ENCODE measurements around the gene TNS4.
A peak's percentile ranks its signal among the peaks of the same experiment; 100 is the strongest.

Gene TNS4

DNA sequence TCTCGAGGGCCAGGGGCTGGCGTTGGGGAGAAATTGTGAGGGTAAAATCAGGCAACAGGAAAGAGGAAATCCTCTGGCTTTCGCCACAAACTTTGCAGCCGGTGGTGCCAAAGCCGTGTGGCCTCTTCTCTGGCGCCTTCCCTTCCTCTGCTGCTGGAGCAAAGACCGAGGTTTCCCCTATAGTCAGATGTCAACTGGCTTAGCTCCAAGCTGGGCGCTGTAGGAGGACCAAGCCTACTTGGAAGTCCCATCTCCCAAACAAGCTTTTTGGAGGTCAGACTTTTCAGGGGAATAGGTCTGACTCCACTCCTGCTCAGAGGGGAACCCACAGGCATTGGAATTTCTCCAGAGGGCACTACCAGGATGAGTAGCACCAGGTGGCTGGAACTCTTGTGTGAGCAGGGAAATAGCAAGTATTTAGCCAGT lies 53.2 kb downstream of the TNS4 start:
- no peak overlapping the region for H3K4me3 ChIP-seq (IDR thresholded peaks at IDR 0.05; ENCODE audit: insufficient read depth, low read depth, low read length)

DNA sequence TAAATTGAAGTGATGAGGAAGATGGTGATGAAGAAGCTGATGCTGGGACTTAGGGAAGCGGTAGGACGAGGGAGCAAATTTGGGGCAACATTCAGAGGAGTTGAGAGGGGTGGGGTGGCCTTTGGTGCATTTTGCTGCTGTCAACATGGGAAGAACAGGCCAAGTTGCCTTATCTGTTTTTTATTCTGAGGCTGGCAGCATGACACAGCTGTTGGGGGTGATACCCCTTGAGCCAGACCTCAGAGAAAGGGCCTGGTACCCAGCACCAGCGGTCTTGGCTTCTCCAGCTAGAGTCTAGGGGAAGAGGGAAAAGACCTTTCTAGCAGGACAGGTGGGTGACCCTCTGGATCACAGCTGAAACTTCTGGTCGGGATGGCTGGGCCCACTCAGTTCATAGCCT lies 53.6 kb downstream of the TNS4 start:
- no peak overlapping the region for H3K4me2 ChIP-seq
- no peak overlapping the region for H3K27ac ChIP-seq
- H3K36me3 ChIP-seq (ENCODE audit: insufficient read depth), result no peaks in the 10 kb centered on the region
- H3K9ac ChIP-seq, result no peak overlapping the region
- no peak overlapping the region for H2AFZ ChIP-seq (ENCODE audit: low read depth)
- H4K20me1 ChIP-seq (ENCODE audit: insufficient read depth), result no peaks in the 10 kb centered on the region
- peaks cover 69% of the 10 kb centered on the region for H3K27me3 ChIP-seq (ENCODE audit: insufficient read depth, low read depth)
- peaks cover 33% of the 10 kb centered on the region for H3K4me1 ChIP-seq (ENCODE audit: low read depth, poor library complexity, severe bottlenecking)
- TF ChIP-seq, protein P1, sequence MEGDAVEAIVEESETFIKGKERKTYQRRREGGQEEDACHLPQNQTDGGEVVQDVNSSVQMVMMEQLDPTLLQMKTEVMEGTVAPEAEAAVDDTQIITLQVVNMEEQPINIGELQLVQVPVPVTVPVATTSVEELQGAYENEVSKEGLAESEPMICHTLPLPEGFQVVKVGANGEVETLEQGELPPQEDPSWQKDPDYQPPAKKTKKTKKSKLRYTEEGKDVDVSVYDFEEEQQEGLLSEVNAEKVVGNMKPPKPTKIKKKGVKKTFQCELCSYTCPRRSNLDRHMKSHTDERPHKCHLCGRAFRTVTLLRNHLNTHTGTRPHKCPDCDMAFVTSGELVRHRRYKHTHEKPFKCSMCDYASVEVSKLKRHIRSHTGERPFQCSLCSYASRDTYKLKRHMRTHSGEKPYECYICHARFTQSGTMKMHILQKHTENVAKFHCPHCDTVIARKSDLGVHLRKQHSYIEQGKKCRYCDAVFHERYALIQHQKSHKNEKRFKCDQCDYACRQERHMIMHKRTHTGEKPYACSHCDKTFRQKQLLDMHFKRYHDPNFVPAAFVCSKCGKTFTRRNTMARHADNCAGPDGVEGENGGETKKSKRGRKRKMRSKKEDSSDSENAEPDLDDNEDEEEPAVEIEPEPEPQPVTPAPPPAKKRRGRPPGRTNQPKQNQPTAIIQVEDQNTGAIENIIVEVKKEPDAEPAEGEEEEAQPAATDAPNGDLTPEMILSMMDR (conservative IDR thresholded peaks at IDR 0.05; ENCODE audit: low read depth, low read length), result no peak
- no peaks in the 10 kb centered on the region for H3K79me2 ChIP-seq (ENCODE audit: insufficient read depth, low read depth)
- H3K4me3 ChIP-seq (IDR thresholded peaks at IDR 0.05; ENCODE audit: insufficient read depth, low read depth, low read length), result no peak overlapping the region

More for the DNA sequence above, 53.2 kb downstream of the TNS4 start:
- Histone ChIP-seq H4K20me1 (ENCODE audit: insufficient read depth) (no peaks in the 10 kb centered on the region), H3K4me1 (ENCODE audit: low read depth, poor library complexity, severe bottlenecking) (peaks cover 29% of the 10 kb centered on the region), H3K79me2 (ENCODE audit: insufficient read depth, low read depth) (no peaks in the 10 kb centered on the region), H3K27ac (no peak overlapping the region), H3K27me3 (ENCODE audit: insufficient read depth, low read depth) (peaks cover 69% of the 10 kb centered on the region), H3K9ac (no peak overlapping the region), H2AFZ (ENCODE audit: low read depth) (no peak overlapping the region), H3K4me2 (no peak overlapping the region), H3K36me3 (ENCODE audit: insufficient read depth) (no peaks in the 10 kb centered on the region)
- TF ChIP-seq, protein P1 (conservative IDR thresholded peaks at IDR 0.05; ENCODE audit: low read depth, low read length), result no peak

DNA sequence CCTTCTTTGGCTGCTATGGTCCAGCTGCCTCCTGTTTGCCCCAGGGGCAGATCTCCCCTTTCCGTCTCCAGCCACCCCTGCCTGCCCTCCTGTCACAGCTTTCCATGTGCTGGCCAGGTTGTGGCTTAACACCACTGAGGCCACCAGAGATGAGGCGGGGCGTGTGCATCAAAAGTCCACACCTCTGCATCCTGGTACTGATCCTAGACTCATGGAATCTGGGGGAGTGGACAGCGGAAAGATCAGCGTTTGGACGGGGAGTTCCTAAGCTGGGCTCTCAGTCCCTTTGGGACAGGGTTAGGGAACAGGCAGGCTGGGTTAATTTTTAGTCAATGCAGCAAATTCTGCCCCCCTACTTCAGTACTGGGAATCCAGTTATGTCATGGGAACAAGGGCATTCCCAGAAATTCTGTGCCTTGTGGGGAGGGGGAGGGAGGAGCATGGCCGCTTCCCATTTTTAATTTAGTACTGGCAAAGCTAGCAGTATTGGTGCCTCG lies 54.2 kb downstream of the TNS4 start:
- H3K27me3 ChIP-seq (ENCODE audit: insufficient read depth, low read depth), result peaks cover 71% of the 10 kb centered on the region
- TF ChIP-seq, protein P1 (conservative IDR thresholded peaks at IDR 0.05; ENCODE audit: low read depth, low read length), result no peak
- no peaks in the 10 kb centered on the region for H3K36me3 ChIP-seq (ENCODE audit: insufficient read depth)
- peaks cover 38% of the 10 kb centered on the region for H3K4me1 ChIP-seq (ENCODE audit: low read depth, poor library complexity, severe bottlenecking)
- no peaks in the 10 kb centered on the region for H3K79me2 ChIP-seq (ENCODE audit: insufficient read depth, low read depth)
- no peaks in the 10 kb centered on the region for H4K20me1 ChIP-seq (ENCODE audit: insufficient read depth)
- no peak overlapping the region for H3K4me2 ChIP-seq
- H3K9ac ChIP-seq, result no peak overlapping the region
- no peak overlapping the region for H2AFZ ChIP-seq (ENCODE audit: low read depth)
- H3K4me3 ChIP-seq (IDR thresholded peaks at IDR 0.05; ENCODE audit: insufficient read depth, low read depth, low read length), result no peak overlapping the region
- H3K27ac ChIP-seq, result no peak overlapping the region

DNA sequence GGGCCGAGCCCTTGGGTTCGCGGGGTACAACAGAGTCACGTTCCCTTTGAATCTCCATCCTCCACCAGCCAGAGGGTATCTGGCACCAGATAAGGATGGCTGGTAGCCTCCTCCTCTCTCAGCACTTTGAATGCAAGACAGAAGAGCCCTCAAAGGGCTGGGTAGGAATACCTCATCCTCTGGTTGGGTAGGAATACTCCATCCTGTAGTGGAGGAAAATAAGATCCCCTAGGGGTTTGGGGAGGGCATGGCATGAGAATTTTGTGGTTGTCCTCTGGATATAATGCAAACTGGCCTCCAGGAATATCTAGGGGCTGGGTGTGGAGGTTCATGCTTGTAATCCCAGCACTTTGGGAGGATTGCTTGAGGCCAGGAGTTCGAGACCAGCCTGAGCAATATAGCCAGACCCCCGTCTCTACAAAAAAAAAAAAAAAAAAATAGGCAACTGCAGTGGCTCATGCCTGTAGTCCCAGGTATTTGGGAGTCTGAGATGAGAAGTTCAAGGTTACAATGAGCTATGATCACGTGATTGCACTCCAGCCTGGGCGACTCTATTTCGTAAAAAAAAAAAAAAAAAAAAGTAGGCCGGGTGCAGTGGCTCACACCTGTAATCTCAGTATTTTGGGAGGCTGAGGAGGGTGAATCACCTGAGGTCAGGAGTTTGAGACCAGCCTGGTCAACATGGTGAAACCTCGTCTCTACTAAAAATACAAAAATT lies 55.5 kb downstream of the TNS4 start:
- Histone ChIP-seq H4K20me1 (ENCODE audit: insufficient read depth) (no peaks in the 10 kb centered on the region), H3K4me2 (peak overlapping the region; percentile 61; the same call in 1 of the 2 replicates), H3K79me2 (ENCODE audit: insufficient read depth, low read depth) (no peaks in the 10 kb centered on the region), H3K4me1 (ENCODE audit: low read depth, poor library complexity, severe bottlenecking) (peaks cover 38% of the 10 kb centered on the region), H3K27ac (no peak overlapping the region), H3K9ac (no peak overlapping the region), H3K36me3 (ENCODE audit: insufficient read depth) (no peaks in the 10 kb centered on the region), H3K4me3 (IDR thresholded peaks at IDR 0.05; ENCODE audit: insufficient read depth, low read depth, low read length) (no peak overlapping the region), H3K27me3 (ENCODE audit: insufficient read depth, low read depth) (peaks cover 68% of the 10 kb centered on the region), H2AFZ (ENCODE audit: low read depth) (no peak overlapping the region)
- TF ChIP-seq, protein P1 (conservative IDR thresholded peaks at IDR 0.05; ENCODE audit: low read depth, low read length), result no peak
